Activated T-cell treated with anti-CD3 and anti-CD28 coated beads, Interleukin-2, amount 50 U/mL, for 48 hours (primary cell): Measurements from ENCODE around the gene MAEA.

Experiments
- DNase-seq, 2 experiments: peaks; one replicate each; pipeline ENCODE4 v3.0.0-alpha.2; 2020

MAEA gene

DNA sequence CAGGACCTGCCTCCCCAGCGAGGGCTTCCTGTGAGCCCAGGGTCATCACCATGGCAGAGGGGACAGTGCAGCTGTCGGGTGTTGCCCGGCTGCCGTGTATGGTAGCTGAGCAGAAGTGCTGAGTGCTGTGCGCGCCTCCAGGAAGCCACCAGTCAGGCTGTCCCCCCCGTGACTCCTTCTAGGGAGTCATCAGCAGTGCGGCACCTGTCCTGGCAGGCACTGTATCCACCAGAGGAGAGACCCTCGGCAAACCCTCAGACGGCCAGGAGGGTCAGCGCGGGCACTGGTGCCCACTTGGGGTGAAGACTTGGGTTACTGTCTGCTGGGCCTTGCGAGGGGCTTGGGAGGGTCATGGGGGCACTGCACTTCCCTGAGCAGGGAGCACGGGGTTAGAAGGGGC is 65.7 kb downstream of the MAEA start:
- DNase-seq = no peak

DNA sequence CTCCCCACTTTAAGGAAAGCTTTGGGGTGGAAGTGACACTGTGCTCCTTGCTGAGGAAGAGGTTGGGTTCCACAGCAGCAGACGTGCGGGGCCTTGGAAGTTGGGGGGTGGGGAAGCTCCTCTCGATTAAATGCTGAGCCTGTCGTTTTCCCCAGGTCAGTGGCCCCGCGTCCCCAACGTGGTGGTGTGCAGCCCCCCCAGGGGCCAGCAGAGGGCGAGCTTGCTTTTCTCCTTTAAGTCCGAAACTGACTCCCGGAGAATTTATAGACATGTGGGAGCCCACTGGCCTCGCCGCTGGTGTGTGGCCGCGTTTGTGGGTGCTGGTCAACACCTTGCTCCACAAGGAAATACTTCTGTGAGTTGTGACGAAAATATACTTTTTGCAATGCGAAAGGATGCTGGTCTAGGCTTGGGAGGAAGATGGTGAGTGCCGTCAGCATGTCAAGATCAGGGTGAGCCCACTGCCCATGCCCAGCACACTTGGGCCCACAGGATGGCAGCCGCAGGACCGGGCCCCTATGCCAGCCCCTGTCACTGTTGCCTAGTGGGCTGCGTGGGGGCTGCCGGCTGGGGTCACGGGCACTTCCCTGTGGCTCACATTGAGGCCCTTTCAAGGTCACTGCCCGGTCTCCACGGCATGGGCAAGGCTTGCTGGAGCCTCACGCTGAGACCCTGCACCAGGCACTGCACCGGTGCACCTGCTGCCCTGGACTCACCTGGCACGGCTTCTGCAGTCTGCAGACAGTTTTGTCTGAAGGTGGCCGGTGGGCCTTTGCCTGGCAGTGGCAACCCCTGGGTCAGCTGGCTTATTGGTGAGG is 66.7 kb downstream of the MAEA start:
- peak; percentile 64 to 68 for DNase-seq

DNA sequence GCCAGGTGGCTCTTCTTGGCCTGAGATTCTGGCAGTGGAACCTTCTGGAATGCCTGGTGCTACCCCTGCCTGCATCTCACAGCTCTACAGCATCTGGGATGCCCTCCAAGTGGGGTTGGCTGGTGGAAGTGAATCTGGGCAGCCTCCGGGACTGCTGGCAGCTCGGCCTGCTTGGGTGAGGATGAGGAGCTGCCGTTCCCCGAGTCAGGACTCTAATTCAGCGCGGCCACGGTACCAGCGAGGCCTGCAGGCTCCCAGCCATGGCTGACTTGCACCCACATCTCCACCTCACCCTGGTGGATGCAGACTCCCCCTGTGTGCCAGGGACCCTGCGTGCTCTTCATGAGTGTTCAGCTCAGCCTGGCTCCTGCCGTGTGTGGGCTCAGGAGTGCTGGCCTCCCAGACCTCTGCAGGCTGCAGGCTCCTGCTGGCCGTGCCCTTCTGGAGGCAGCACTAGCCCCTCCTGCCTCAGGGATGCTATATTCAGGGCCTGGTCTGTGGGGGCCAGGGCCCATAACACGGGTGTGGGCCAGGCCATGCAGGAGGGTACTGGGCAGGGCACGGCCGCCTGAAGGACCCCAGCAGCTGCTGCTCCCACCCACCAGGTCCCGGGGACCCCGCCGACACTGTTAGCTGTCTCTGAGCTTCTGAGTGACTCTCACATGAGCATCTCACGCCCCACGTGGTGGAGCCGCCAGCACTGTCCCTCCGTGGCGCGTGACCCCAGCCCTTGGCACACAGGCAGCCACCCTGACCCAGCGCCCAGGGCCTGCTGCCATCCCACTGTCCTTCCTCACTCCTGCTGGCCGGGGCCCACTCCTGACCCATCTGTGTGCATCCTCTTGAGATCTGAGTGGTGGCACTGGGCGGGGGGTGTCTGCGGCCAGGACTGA is 67.9 kb downstream of the MAEA start:
- no peak for DNase-seq

DNA sequence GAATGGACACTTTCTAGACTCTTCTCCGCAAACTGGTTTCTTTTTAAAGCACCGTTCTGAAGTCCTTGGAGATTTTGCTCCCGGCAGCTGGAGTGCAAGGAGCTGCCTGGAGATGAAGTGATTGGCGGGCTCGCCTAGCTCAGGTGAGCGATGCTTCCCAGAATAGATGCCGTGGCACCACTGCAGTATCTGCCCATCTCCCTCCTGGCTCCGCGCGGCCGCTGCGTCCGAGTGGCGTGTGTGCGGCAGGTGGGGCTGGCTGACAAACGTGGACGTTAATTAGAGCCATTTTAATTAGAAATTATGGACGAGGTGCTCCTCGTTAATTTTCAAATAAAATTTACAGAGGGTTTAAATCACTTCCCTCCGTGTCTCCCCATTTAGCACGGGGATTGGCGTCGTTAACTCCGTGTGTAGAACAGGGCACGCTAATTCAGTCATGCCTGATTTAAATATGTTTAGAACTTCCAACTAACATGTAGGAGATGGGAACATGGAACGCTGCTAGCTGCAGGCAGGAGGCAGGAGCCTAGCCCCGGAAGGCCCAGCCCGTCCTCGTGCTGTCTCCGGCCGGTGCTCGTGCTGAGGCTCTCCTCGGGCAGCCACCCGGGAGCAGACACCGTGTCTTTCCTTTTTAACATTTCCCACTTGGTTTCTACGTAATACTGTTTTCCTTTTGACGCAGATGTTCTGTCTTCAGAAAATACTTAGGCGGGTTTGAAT is 68.9 kb downstream of the MAEA start:
- DNase-seq = no peak

DNA sequence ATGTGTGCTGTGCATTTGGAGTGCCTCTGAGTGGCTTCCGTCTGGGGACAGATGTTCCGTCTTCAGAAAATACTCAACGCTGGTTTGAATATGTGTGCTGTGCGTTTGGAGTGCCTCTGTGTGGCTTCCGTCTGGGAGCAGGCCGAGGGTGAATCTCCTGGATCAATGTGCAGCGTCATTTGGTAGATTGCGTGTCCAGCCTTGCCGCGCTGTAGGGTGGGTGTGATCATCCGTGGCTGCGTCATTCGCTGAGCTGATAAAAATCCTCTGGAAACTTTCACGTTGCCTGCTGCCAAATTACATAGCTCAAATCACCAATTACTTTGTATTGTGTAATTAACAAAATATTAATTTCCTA is 69.4 kb downstream of the MAEA start:
- no peak for DNase-seq

DNA sequence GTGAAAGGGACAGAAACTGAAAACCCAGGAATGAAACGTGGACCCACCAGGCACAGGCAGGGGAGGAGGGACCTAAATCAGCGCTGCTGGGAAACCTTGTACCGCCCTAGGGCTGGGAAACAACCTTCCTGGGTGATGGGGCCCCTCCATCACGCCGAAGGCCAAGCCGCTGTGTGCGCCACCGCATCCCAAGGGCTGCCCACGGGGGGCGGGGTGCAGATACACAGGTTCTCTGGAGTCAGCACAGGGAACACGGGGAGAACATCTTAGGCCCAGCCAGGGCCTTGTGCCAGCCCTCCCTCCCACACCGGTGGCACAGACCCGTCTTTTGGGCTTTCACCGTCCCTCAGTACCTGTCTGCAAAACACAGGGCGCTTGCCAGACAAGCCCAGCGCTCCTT is 70.3 kb downstream of the MAEA start:
- no peak for DNase-seq

DNA sequence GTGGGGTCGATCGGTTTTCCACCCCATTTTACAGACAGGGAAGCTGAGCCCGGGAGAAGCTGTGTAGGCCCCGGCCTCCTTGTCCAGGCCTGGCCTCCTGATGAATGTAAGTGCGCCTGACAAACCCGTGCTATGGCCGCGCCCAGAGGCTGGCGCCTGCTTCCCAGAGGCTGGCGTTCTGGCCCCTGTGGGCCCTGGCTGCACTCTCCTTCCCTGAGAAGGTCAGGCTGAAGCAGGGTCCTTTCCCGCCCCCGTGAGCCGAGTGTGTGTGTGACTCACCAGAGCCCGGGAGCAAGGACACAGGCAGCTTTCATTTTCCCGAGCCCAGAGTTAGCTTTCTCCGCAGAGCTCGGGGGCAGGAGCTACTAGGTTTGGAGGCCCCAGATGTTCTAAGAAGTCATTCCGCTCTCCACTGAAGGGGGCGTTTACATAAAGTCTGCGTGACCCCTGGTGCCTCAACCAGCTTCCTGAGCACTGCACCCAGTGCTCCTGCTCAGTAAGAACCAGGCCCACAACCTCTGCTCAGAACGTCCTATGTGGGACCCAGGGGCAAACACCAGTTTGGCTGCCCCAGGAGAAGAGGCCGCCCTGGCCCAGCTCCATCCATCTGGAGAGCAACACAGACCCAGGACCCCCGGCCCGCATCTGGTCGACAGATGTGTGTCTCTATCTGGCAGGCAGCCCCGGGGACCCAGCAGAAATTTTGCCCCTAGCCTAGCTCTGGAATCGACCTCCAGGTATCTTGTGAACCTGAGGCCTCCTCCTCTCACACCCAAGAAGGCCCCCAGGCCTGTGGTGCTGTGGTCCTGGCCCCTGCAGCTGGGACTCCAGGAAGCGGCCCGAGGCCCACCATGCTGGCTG is 71.0 kb downstream of the MAEA start:
- DNase-seq = no peak

DNA sequence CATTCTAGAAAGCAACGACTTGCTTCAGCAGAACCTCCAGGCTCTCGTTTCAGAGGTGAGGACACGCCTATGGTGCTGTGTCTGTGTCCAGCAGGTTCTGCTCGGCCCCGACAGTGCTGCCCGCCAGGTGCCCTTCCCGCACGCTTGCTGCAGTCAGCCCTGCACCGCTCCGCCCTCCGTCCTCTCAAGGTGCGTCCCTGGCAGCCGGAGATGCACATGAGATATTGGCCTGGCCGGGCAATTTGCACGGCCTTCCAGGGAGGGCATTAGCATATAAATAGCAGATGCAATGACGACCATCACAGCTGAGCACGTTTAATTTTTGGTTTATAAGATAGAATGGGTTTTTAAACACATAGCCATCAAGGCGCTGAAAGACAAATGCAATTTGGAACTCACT is 71.7 kb downstream of the MAEA start:
- no peak for DNase-seq

DNA sequence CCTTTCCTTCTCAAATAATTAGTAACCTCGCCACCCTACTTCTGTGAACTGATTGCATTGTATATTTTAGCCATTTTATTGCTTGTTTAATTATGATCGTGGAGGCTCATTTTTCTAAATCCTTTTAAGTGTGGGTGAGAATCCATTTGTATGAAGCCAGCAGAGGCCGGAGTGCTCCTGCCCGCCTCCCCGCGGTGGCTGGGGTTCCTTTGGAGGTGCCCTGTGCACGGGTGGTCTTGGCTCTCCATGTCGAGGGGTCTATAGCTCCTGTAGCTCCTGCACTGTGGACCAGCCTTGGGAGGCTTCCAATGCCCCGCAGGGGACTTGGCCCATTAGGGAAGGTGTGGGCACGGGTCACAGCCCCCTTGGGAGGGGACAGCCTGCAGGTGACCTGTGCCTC is 72.4 kb downstream of the MAEA start:
- no peak for DNase-seq

DNA sequence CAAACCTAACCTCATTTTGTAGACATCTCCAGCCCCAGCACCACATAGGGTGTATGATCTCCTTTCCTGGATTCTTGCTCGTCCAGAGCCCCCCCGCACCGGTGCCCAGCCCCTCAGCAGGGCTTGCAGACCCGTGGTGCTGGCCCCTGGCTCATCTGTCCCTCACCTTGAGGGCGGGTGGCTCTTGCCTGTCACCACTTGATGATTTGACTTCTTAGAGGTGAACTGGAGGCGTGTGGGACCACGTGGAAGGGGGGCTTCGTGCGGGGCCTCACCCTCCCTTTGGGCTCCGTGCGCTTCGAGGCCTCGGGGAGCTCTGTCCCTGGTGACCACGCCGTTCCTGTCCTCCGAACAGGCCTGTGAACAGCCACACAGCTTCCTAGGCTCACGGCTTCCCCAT is 72.8 kb downstream of the MAEA start:
- DNase-seq = no peak

DNA sequence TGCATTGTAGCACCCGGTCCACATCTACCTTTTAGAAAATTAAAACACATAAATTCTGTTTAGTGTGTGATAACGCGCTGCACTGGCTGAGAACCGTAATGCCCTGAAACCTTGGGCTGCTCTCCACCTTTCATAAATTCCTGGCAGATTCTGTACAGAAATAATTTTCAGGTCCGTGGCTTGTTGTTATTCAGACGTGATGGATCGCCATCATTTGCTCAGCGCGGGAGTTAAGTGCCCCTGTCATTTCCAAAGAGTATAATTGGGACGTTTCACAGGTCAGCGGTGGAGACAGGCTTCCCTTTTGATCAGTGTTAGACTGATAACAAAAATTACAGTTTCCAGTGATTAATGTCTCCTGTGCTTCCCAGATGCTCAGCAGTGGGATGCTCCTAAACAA is 73.8 kb downstream of the MAEA start:
- DNase-seq = no peak

DNA sequence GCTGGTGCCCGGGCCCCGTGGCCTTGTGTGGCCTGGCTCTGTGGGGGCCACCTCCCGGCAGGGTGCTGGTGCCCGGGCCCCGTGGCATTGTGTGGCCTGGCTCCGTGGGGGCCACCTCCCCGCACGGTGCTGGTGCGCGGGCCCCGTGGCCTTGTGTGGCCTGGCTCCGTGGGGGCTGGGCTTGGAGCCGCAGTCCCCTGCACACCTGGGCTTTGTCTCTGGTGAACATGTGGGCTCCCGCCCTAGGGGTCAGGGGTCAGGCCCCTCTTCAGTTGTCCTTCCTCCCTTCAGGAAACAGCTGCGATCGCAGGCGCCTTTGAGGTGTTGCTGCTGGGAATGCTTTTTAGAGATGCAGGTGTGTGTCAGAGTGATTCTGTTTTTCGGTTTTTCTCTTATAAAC is 74.5 kb downstream of the MAEA start:
- DNase-seq = no peak

DNA sequence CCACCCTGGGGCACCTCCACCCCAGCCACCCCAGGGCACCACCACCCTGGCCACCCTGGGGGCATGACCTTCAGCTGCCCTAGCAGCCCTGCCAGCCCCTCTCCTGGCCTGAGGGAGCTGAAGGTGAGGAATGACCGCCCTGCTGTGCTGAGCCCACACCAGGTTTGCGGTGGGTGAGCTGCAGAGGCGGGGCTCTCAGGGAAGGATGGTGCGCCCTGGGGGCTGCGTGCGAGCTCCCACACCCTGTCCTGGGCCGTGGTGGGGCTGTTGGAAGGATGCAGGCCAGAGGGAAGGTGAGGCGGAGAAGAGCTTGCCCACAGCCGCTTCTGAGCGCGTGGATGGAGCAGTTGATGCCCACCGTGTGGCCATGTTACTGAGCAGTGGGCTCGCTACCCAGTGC is 75.1 kb downstream of the MAEA start:
- no peak for DNase-seq

DNA sequence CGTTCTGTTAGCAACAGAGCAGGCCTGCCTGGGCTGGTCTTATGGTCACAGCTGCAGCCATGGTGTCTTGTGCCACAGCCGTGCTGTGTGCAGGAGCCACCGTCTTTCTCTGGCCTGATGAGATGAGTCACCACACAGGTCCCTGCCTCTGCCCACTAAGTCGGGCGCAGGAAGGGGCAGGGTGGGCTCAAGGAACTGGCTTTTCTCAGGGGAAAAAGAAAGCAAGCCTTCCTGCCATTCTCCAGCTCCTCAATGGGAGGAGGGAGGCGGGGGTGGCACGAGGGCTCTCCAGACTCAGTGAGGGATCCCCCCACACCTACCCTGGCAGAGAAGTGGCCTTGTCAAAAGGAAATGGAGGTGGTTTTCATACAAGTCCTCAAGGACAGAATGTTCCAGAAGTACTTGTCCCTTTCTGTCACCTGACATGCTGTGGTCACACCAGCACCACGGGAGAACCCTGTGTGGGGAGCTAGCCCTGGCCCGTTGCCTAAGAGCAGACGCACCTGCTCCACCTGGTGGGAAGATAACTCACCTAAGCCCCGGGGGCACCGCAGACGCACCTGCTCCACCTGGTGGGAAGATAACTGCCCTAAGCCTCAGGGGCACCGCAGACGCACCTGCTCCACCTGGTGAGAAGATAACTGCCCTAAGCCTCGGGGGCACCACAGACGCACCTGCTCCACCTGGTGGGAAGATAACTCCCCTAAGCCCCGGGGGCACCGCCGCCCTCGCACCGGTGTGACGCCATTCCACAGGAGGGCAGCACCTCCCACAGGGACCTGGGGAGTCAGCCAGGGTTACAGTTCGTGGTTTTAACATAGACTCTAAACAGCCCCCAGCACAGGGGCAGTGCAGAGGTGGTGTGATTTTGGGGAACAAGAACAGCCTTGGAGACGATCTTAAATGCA is 75.8 kb downstream of the MAEA start:
- no peak for DNase-seq

DNA sequence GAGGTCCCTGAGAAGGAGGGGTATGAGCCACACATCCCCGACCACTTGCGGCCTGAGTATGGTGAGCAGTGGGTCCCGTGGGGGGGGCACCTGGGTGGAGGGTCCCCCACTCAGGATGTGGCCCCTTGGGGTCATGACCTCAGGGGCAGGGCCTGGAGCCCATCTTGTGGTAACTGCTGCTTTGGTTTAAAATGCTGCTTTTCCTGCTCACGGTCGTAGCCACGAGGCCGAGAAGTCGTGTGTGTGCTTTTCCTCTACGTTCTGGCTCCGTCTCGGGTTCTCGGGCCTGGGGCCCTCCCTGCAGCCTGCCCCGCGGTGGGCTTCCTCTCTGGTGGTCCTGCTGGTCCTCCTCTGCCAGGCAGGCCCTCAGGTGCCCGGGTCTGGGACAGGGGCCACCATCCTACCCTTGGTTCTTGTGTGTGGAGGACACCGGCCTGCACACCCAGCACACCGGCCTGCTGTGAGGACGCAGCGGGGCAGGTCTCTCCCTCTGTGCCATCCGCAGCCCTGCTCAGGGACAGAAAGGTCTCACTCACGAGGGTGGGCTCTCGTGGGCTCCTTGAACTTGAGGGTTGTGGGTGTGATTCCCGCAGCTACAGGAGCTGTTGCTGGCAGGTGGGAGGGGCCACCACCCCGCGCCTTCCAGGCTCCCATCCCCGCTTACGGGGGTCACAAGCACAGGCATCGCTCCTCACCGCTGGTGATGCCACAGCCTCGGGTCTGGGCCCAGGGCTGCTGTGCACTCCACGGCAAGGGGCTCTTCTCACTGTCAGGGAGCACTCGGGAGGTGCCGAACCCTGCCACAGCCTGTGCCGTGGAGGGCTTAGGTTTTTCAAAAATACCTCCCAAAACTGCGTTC is 76.9 kb downstream of the MAEA start:
- no peak for DNase-seq

DNA sequence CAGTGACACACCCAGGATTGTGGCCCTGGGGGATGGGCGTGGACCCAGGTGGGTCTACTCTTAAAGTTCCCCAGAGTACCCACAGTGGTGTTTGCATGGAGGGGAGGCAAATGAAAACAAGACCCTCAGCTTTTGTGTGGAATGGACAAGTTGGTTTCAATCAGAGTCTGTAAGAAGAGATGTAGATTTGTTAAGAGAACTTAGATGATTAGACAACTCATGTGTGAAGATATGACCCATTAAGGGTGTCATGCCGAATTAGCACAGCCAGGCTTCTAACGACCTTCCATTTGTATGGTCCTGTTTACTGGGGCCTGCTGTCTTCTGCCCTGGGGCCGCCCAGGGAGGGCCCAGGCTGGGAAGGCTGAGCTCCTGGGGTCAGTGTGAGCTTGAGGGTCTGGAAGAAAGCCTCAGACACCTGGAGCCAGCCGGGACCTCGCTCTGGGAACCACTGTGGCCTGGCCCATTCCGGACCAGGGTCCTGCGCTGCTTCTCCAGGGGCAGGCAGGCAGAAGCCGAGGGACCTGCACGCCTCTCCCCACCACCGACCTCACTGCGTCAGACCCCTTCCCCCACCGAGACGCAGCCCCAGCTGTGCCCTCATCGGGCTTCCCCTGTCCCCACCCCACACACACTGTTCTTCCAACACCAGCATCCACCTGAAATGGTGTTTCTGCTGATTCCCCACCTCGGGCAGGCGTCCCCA is 77.7 kb downstream of the MAEA start:
- no peak for DNase-seq

DNA sequence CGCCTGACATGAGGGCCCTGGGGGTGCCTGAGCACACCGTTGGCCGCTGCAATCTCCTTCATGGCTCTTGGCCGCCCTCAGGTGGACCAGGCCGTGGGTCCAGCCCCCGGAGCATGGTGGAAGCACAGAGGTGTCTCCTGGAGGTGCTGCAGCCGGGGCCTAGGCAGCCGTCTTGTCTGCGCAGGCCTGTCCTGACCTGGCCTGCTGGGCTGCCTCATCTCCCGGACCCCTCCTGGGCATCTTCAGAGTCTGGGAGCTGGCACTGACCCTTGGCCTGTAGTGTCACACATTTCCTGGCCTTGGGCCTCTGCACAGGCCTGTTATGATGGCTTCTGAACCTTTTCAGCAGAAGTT is 78.2 kb downstream of the MAEA start:
- DNase-seq = no peak

DNA sequence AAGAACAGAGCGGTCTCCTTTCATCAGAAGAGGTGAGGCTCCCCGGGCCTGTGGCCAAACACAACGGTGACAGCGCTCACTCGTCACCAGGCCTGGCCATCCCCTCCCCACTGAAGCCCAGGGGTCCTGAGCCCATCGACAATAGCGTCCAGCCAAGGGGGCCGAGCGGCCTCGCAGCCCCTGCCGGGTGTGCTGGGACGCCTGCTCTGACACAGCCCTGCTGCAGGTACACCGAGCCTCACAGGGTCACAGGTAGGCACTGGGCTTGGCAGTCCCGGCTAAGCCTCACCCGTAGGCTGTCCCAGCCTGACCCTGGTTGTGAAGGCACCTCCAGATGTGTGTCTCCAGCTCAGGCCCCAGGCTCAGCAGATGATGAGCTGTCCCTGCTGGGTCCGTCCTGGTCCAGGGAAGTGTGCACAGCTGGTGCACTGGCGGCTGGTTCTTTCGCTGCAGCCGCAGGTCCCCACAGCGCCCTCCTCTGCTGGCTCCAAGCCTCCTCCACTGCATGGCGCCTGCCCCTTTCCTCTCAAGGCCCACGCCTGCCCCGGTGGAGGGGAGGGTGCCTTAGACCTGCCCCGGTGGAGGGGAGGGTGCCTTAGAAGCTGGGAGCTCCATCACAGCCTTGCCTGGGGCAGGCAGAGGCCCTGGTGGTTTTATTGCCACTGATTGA is 78.9 kb downstream of the MAEA start:
- DNase-seq = no peak

DNA sequence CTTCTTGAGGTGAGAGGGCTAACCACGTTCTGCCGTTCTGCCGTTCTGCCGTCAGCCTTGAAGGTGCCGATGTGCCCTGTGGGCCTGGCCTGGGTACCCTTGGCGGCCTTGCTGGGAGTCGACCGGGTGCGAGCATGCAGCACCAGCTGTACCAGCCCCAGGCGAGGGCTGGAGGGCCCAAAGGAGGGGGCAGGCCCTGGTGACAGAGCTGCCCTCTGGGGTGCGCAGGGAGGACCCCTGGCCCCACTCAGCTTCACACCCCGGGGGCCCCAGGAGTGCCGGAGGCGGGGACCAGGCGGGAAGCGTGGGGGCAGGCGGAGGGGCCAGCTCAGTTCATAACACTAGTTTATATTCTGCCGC is 79.4 kb downstream of the MAEA start:
- DNase-seq = no peak
